Measurements from ENCODE around the gene PARP12. TPM values are rescaled to one million over a fixed set of nuclear protein-coding genes. Genes with fewer than 3 reads are reported as not detected.
A peak's percentile ranks its signal among the peaks of the same experiment; 100 is the strongest.

Gene PARP12
- total and polyA plus RNA-seq, 2 of the 13 experiments (the other 11 are each of a cell fraction or from before 2014, with no cell fraction given), result 15.5 to 35.2 TPM

- TF ChIP-seq SKIL (CRISPR knock-in tag; IDR thresholded peaks at IDR 0.05; ENCODE audit: borderline replicate concordance) (no peak), ZNF850 (CRISPR knock-in tag; conservative IDR thresholded peaks at IDR 0.05) (no peak), REXO4 (CRISPR knock-in tag; IDR thresholded peaks at IDR 0.05; ENCODE audit: borderline replicate concordance) (no peak)
These were observed 43.1 kb downstream of the PARP12 start (continued) for GRCh38 chr7:140019606-140020005.

GRCh38 chr7:140019172-140019571 lies 43.6 kb downstream of the PARP12 start:
- no TSS peak for BruUV-seq (replicated peaks)
- H3K4me1 ChIP-seq (ENCODE audit: insufficient read depth, low read length), result peaks cover 38% of the 10 kb centered on the region
- peak overlapping the region in 1 of 3 experiments; percentile 55; a peak in 3 of 6 replicates for H3K4me3 ChIP-seq (replicated peaks in 1 of 3; ENCODE audit: insufficient read depth in 1 of 3, low read depth in 2 of 3, low read length in 3 of 3)
- no peak for TF ChIP-seq KMT2B (CRISPR knock-in tag; IDR thresholded peaks at IDR 0.05)
- no peak for TF ChIP-seq TMF1 (CRISPR knock-in tag; IDR thresholded peaks at IDR 0.05; ENCODE audit: low read depth)
- TF ChIP-seq FOXO4 (CRISPR knock-in tag; conservative IDR thresholded peaks at IDR 0.05), result 0 out of 2 replicates have a peak, but pooled peaks have one; percentile 50
- 0 out of 2 replicates have a peak, but pooled peaks have one; percentile 41 for TF ChIP-seq MEIS1 (CRISPR knock-in tag; IDR thresholded peaks at IDR 0.05; ENCODE audit: borderline replicate concordance)
- peak; percentile 28; the same call in 1 of the 2 replicates for TF ChIP-seq ARID4A (CRISPR knock-in tag; IDR thresholded peaks at IDR 0.05; ENCODE audit: borderline replicate concordance)
- TF ChIP-seq ZNF687 (CRISPR knock-in tag; IDR thresholded peaks at IDR 0.05), result peak; percentile 62
- ChIA-PET POLR2A (no interaction called here), CTCF (ENCODE audit: low intra/inter-chr PET ratio, low total read pairs) (no interaction called here)
- H2AFZ ChIP-seq (ENCODE audit: low read length), result no peak overlapping the region
- ATAC-seq, result peak; percentile 49
- no peaks in the 10 kb centered on the region for H4K20me1 ChIP-seq (ENCODE audit: insufficient read depth, low read length)
- peak overlapping the region; percentile 72 for H3K4me2 ChIP-seq (ENCODE audit: low read depth, low read length)
- intact Hi-C loops (cut with micrococcal nuclease; ENCODE audit: unreplicated experiment), result no loop called here
- in situ Hi-C loops (cut with HindIII; ENCODE audit: extremely low pct_ligation_motif_present, low pct_unique_long_range_greater_than_20kb), result no loop called here
- no peak for DNase-seq (ENCODE audit: low spot score)
- H3K27ac ChIP-seq (ENCODE audit: extremely low read length, insufficient read depth, low read length), result no peak overlapping the region
- no peak for FAIRE-seq
- H3K27me3 ChIP-seq (ENCODE audit: control insufficient read depth in 1 of 2, insufficient read depth in 2 of 2, low read length in 2 of 2), result peaks cover 5 to 42% of the 10 kb centered on the region in 2 experiments
- H3K79me2 ChIP-seq (ENCODE audit: insufficient read depth, low read length), result no peaks in the 10 kb centered on the region
- H3K9ac ChIP-seq (ENCODE audit: insufficient read depth, low read depth, low read length), result no peak overlapping the region; the same call in 1 of the 2 replicates
- H3K9me3 ChIP-seq (ENCODE audit: low read length), result no peaks in the 10 kb centered on the region
- H3K36me3 ChIP-seq (replicated peaks in 1 of 2; ENCODE audit: control insufficient read depth in 1 of 2, insufficient read depth in 2 of 2, low read length in 2 of 2), result no peaks in the 10 kb centered on the region
- WGBS (ENCODE audit: low lambda C conversion rate), result 11% methylated on average over 3 of the region's 11 CpGs
